Neural cell (in vitro differentiated cells): Measurements from ENCODE around the gene EEPD1. TPM values are rescaled to one million over a fixed set of nuclear protein-coding genes. Genes with fewer than 3 reads are reported as not detected.

ENCODE experiments used
- H2AFZ ChIP-seq: fragments of 200-600, 300-800 bp; sonication (generic), shearing (Covaris generic); 2 replicates; pipeline ENCODE4 v1.6.0; 2014; ENCODE audit warnings: low read depth, mild to moderate bottlenecking, antibody characterized with exemption, low read length, moderate library complexity
- H3F3A ChIP-seq: fragments of 200-600 bp; shearing (Covaris generic); 2 replicates; pipeline ENCODE4 v1.6.1; 2016; ENCODE audit warnings: mild to moderate bottlenecking, moderate library complexity, mixed read lengths, antibody characterized with exemption, low read length; ENCODE audit not compliant: insufficient read depth, poor library complexity, severe bottlenecking
- H3K27ac ChIP-seq: fragments of 200-600, 300-800 bp; sonication (generic), shearing (Covaris generic); 2 replicates; pipeline ENCODE4 v1.5.1; 2014; ENCODE audit warnings: mild to moderate bottlenecking, low read length, moderate library complexity
- H3K27me3 ChIP-seq: fragments of 300-800, 200-600 bp; sonication (generic), shearing (Covaris generic); 2 replicates; pipeline ENCODE4 v1.6.0; 2014; ENCODE audit warnings: mild to moderate bottlenecking, low read depth, low read length, moderate library complexity; ENCODE audit not compliant: insufficient read depth
- H3K36me3 ChIP-seq: fragments of 300-800, 200-600 bp; sonication (generic), shearing (Covaris generic); 2 replicates; pipeline ENCODE4 v1.5.1; 2014; ENCODE audit warnings: mild to moderate bottlenecking, antibody characterized with exemption, low read length, moderate library complexity; ENCODE audit not compliant: insufficient read depth
- H3K4me2 ChIP-seq: fragments of 300-800, 200-600 bp; sonication (generic), shearing (Covaris generic); 2 replicates; pipeline ENCODE4 v1.6.0; 2014; ENCODE audit warnings: mild to moderate bottlenecking, low read length
- H3K4me3 ChIP-seq: fragments of 300-800, 200-600 bp; sonication (generic), shearing (Covaris generic); 2 replicates; pipeline ENCODE4 v1.5.1; 2014; ENCODE audit warnings: mild to moderate bottlenecking, low read length, moderate library complexity
- H3K79me2 ChIP-seq: fragments of 200-600 bp; shearing (Covaris generic); replicated peaks from 2 replicates; pipeline ENCODE4 v1.6.0; 2014; ENCODE audit warnings: mild to moderate bottlenecking, low read length, moderate library complexity; ENCODE audit not compliant: insufficient read depth
- H3K9ac ChIP-seq: fragments of 300-800, 200-600 bp; sonication (generic), shearing (Covaris generic); 2 replicates; pipeline ENCODE4 v1.6.1; 2016; ENCODE audit warnings: mild to moderate bottlenecking, low read length, mixed read lengths
- H3K9me2 ChIP-seq: fragments of 200-600 bp; shearing (Covaris generic); 2 replicates; pipeline ENCODE4 v1.6.1; 2016; ENCODE audit warnings: mild to moderate bottlenecking, low read length, mixed read lengths; ENCODE audit not compliant: insufficient read depth
- H3K9me3 ChIP-seq: fragments of 200-600, 300-800 bp; sonication (generic), shearing (Covaris generic); 2 replicates; pipeline ENCODE4 v1.6.1; 2016; ENCODE audit warnings: mild to moderate bottlenecking, mixed run types, low read length, moderate library complexity, mixed read lengths
- H4K20me1 ChIP-seq: fragments of 200-600 bp; shearing (Covaris generic); 2 replicates; pipeline ENCODE4 v1.6.1; 2016; ENCODE audit warnings: mild to moderate bottlenecking, mixed run types; ENCODE audit not compliant: insufficient read depth
- CTCF ChIP-seq: fragments of 450-650 bp; IDR thresholded peaks from 2 replicates; pipeline ENCODE4 v1.5.1; 2014; ENCODE audit warnings: antibody characterized with exemption, mild to moderate bottlenecking, moderate library complexity; ENCODE audit not compliant: poor library complexity, severe bottlenecking
- EP300 ChIP-seq: fragments of 450-650 bp; conservative IDR thresholded peaks from 2 replicates; pipeline ENCODE4 v1.6.1; 2014; ENCODE audit warnings: antibody characterized with exemption, mild to moderate bottlenecking, moderate library complexity; ENCODE audit not compliant: poor library complexity, severe bottlenecking
- EZH2 ChIP-seq: fragments of 200-600, 300-800 bp; shearing (Covaris generic), sonication (generic); IDR thresholded peaks from 2 replicates; pipeline ENCODE4 v1.6.1; 2014; ENCODE audit warnings: antibody characterized with exemption, low read length, borderline replicate concordance, mild to moderate bottlenecking; ENCODE audit not compliant: insufficient read depth, poor library complexity, severe bottlenecking
- MXI1 ChIP-seq: fragments of 450-650 bp; conservative IDR thresholded peaks from 2 replicates; pipeline ENCODE4 v1.6.1; 2014; ENCODE audit warnings: antibody characterized with exemption, mild to moderate bottlenecking; ENCODE audit not compliant: poor library complexity, severe bottlenecking
- POLR2AphosphoS5 ChIP-seq: IDR thresholded peaks from 2 replicates; pipeline ENCODE4 v1.6.1; 2012
- RAD21 ChIP-seq: fragments of 450-650 bp; conservative IDR thresholded peaks from 2 replicates; pipeline ENCODE4 v1.6.1; 2014; ENCODE audit warnings: antibody characterized with exemption, mild to moderate bottlenecking, moderate library complexity
- REST ChIP-seq: IDR thresholded peaks from 2 replicates; pipeline ENCODE4 v1.6.1; 2012; ENCODE audit warnings: borderline replicate concordance
- SMC3 ChIP-seq: fragments of 450-650 bp; conservative IDR thresholded peaks from 2 replicates; pipeline ENCODE4 v1.6.1; 2014; ENCODE audit warnings: antibody characterized with exemption, mild to moderate bottlenecking, moderate library complexity; ENCODE audit not compliant: poor library complexity
- TAF1 ChIP-seq: IDR thresholded peaks from 2 replicates; pipeline ENCODE4 v1.6.1; 2012; ENCODE audit warnings: low read depth
- polyA plus RNA-seq: library from polyadenylated mRNA; depleted of rRNA; stranded (reverse); fragments of >200 nt; gene quantifications from 2 replicates; pipeline ENCODE4 v1.2.3, GENCODE V29; 2014

The EEPD1 gene
- polyA plus RNA-seq, 1 donor from 2014 or later: 4.2 TPM

DNA sequence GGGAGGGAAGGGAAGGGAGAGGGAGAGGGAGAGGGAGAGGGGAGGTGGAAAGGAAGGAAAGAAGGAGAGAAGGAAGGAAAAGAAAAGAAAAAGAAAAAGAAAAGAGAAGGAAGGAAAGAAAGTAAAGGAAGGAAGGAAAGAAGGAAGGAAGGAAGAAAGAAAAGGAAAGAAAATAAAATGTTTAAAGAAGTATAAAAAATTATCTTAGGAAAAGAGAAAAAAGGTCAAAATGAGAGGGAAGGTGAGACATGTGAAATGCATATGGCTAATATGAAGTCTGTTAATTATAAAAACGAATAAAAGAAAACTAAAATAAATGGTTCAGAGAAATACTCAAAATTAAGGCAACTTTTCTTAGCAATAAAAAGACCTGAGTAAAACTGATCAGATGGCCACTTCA, 190.5 kb downstream of the EEPD1 start:
- Histone ChIP-seq H3K27ac (no peak overlapping the region), H3K4me2 (no peak overlapping the region), H3K9me2 (no peaks in the 10 kb centered on the region), H3K27me3 (no peaks in the 10 kb centered on the region), H3F3A (no peaks in the 10 kb centered on the region), H3K36me3 (no peaks in the 10 kb centered on the region), H4K20me1 (no peaks in the 10 kb centered on the region), H2AFZ (no peak overlapping the region), H3K9me3 (no peaks in the 10 kb centered on the region), H3K9ac (no peak overlapping the region), H3K4me3 (no peak overlapping the region), H3K79me2 (no peaks in the 10 kb centered on the region)
- TF ChIP-seq POLR2AphosphoS5 (no peak), RAD21 (no peak), SMC3 (no peak), EP300 (no peak), MXI1 (no peak), TAF1 (no peak)

DNA sequence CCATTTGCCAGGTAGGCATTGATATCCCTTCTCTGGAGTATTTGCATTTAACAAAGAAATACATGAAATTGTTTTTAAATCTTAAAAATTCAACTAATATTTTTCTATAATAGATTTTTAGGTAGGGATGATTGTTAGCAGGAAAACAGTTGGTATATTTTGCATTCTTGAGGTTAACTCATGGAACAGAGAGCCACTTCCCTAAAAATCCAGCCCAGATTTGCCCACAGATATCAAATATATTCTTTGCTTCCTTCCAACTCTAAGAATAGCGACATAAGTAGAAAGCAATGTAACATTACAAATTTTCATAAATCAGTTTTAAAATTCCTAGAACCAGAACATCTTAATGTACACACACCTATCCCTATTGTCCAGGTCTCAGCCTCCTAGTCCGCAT, 191.6 kb downstream of the EEPD1 start:
- H3K4me3 ChIP-seq: no peak overlapping the region
- H2AFZ ChIP-seq: no peak overlapping the region
- H3F3A ChIP-seq: no peaks in the 10 kb centered on the region

More for the DNA sequence above, 191.6 kb downstream of the EEPD1 start:
- Histone ChIP-seq H3K9me2 (no peaks in the 10 kb centered on the region), H3K4me2 (no peak overlapping the region), H3K27ac (no peak overlapping the region), H4K20me1 (no peaks in the 10 kb centered on the region), H3K36me3 (no peaks in the 10 kb centered on the region), H3K27me3 (no peaks in the 10 kb centered on the region), H3K9me3 (no peaks in the 10 kb centered on the region), H3K9ac (no peak overlapping the region), H3K79me2 (no peaks in the 10 kb centered on the region)
- no peak for TF ChIP-seq MXI1
- TF ChIP-seq EZH2: no peak
- no peak for TF ChIP-seq SMC3
- TF ChIP-seq CTCF: no peak
- TF ChIP-seq REST: no peak
- TF ChIP-seq RAD21: no peak
- TF ChIP-seq EP300: no peak
- TF ChIP-seq POLR2AphosphoS5: no peak
- TF ChIP-seq TAF1: no peak
